GM23338 (cell line): Measurements from ENCODE around the gene SLC16A11. TPM values are rescaled to one million over a fixed set of nuclear protein-coding genes. Genes with fewer than 3 reads are reported as not detected.

Source experiments
- ATAC-seq: fragments of 200-7000 bp; cut with Tn5 transposase; 3 replicates; pipeline ENCODE4 v1.9.1; 2020
- DNase-seq: peaks from one replicate; pipeline ENCODE4 v3.0.0-alpha.2; 2015; ENCODE audit warnings: low spot score
- H2AFZ ChIP-seq: fragments of 200-600 bp; sonication (generic); 2 replicates; pipeline ENCODE4 v1.8.0; 2016; ENCODE audit warnings: antibody characterized with exemption, mild to moderate bottlenecking, moderate library complexity
- H3F3A ChIP-seq: fragments of 200-600 bp; sonication (generic); replicated peaks from 2 replicates; pipeline ENCODE4 v1.8.0; 2017; ENCODE audit warnings: antibody characterized with exemption, mixed run types, low read depth
- H3K27ac ChIP-seq: fragments of 200-600 bp; sonication (generic); 2 replicates; pipeline ENCODE4 v1.6.1; 2016; ENCODE audit warnings: low read depth
- H3K27me3 ChIP-seq: fragments of 200-600 bp; sonication (generic); 2 replicates; pipeline ENCODE4 v1.8.0; 2016; ENCODE audit warnings: mild to moderate bottlenecking, mixed run types, moderate library complexity; ENCODE audit not compliant: insufficient read depth
- H3K36me3 ChIP-seq: fragments of 200-600 bp; sonication (generic); 2 replicates; pipeline ENCODE4 v1.8.0; 2016; ENCODE audit warnings: mild to moderate bottlenecking; ENCODE audit not compliant: insufficient read depth
- H3K4me1 ChIP-seq: fragments of 200-600 bp; sonication (generic); 2 replicates; pipeline ENCODE4 v1.8.0; 2016; ENCODE audit warnings: mild to moderate bottlenecking, moderate library complexity; ENCODE audit not compliant: insufficient read depth
- H3K4me2 ChIP-seq: fragments of 200-600 bp; sonication (generic); 2 replicates; pipeline ENCODE4 v1.7.1; 2017; ENCODE audit warnings: mixed run types
- H3K4me3 ChIP-seq: fragments of 200-600 bp; sonication (generic); 2 replicates; pipeline ENCODE4 v1.6.1; 2016; ENCODE audit warnings: mixed run types
- H3K79me2 ChIP-seq: fragments of 200-600 bp; sonication (generic); replicated peaks from 2 replicates; pipeline ENCODE4 v1.8.0; 2017; ENCODE audit warnings: mild to moderate bottlenecking; ENCODE audit not compliant: insufficient read depth
- H3K9me2 ChIP-seq: fragments of 200-600 bp; sonication (generic); 2 replicates; pipeline ENCODE4 v1.8.0; 2017; ENCODE audit not compliant: insufficient read depth
- H4K20me1 ChIP-seq: fragments of 200-600 bp; sonication (generic); replicated peaks from 2 replicates; pipeline ENCODE4 v1.8.0; 2017; ENCODE audit warnings: mild to moderate bottlenecking; ENCODE audit not compliant: insufficient read depth
- H3K27ac Mint-ChIP-seq: 2 replicates; pipeline ENCODE4 v1.8.0; 2020; ENCODE audit warnings: inconsistent platforms, mild to moderate bottlenecking, moderate library complexity, mixed read lengths
- H3K27me3 Mint-ChIP-seq: 3 replicates; pipeline ENCODE4 v1.8.0; 2022; ENCODE audit warnings: low read depth, mild to moderate bottlenecking, moderate library complexity, mixed read lengths, inconsistent platforms; ENCODE audit not compliant: insufficient read depth, poor library complexity
- H3K36me3 Mint-ChIP-seq: 3 replicates; pipeline ENCODE4 v1.8.0; 2021; ENCODE audit warnings: low read depth, mild to moderate bottlenecking, inconsistent platforms, moderate library complexity, mixed read lengths
- H3K4me1 Mint-ChIP-seq: 3 replicates; pipeline ENCODE4 v1.8.0; 2020; ENCODE audit warnings: mild to moderate bottlenecking, inconsistent platforms, mixed read lengths
- H3K4me3 Mint-ChIP-seq: 3 replicates; pipeline ENCODE4 v1.8.0; 2021; ENCODE audit warnings: moderate library complexity, mild to moderate bottlenecking, inconsistent platforms, mixed read lengths
- H3K9me3 Mint-ChIP-seq: 3 replicates; pipeline ENCODE4 v1.8.0; 2020; ENCODE audit warnings: moderate library complexity, mild to moderate bottlenecking, inconsistent platforms, mixed read lengths
- CREB1 ChIP-seq: fragments of 250-450 bp; sonication (Bioruptor Pico); IDR thresholded peaks from 2 replicates; pipeline ENCODE4 v1.5.0; 2020; ENCODE audit warnings: low read depth, mild to moderate bottlenecking, moderate library complexity
- CTCF ChIP-seq, 2 experiments: fragments of 200-600 bp in 1 of 2; sonication (generic) in 1 of 2; conservative IDR thresholded peaks; 2 replicates each; pipeline versions ENCODE4 v1.5.1 to v1.6.1; 2016 to 2017; ENCODE audit warnings: antibody characterized with exemption in 2 of 2, low read depth in 2 of 2, mild to moderate bottlenecking in 2 of 2, moderate library complexity in 1 of 2
- ETS1 ChIP-seq: IDR thresholded peaks from 2 replicates; pipeline ENCODE4 v1.6.1; 2016; ENCODE audit warnings: antibody characterized with exemption
- EZH2 ChIP-seq: fragments of 200-600 bp; sonication (generic); IDR thresholded peaks from one replicate; pipeline ENCODE4 v1.8.0; 2017; ENCODE audit warnings: antibody characterized with exemption, mild to moderate bottlenecking, low read depth; ENCODE audit not compliant: unreplicated experiment
- JUNB ChIP-seq: IDR thresholded peaks from one replicate; pipeline ENCODE4 v1.6.1; 2016; ENCODE audit warnings: antibody characterized with exemption; ENCODE audit not compliant: unreplicated experiment
- NANOG ChIP-seq: IDR thresholded peaks from 2 replicates; pipeline ENCODE4 v1.6.1; 2016; ENCODE audit warnings: antibody characterized with exemption, borderline replicate concordance
- POLR2AphosphoS5 ChIP-seq: IDR thresholded peaks from 2 replicates; pipeline ENCODE4 v1.6.1; 2016; ENCODE audit warnings: antibody characterized with exemption, low read depth
- REST ChIP-seq: IDR thresholded peaks from one replicate; pipeline ENCODE4 v1.6.1; 2018; ENCODE audit warnings: antibody characterized with exemption; ENCODE audit not compliant: unreplicated experiment
- STAT1 ChIP-seq: IDR thresholded peaks from one replicate; pipeline ENCODE4 v1.6.1; 2016; ENCODE audit warnings: antibody characterized with exemption; ENCODE audit not compliant: unreplicated experiment
- ZNF462 ChIP-seq: fragments of 250-450 bp; sonication (Bioruptor Pico); IDR thresholded peaks from 2 replicates; pipeline ENCODE4 v1.5.0; 2020; ENCODE audit warnings: mild to moderate bottlenecking, moderate library complexity
- polyA plus RNA-seq: library from polyadenylated mRNA; unstranded; fragments of >200 nt; fragmentation: Nextera tagmentation; extraction: Ambion mirVana; gene quantifications from 2 replicates; pipeline ENCODE4 v1.2.1, GENCODE V29; 2016
- total RNA-seq: library from RNA; depleted of rRNA; stranded (reverse); fragments of >200 nt; shearing (Covaris generic); gene quantifications from 2 replicates; pipeline ENCODE4 v1.2.3, GENCODE V29; 2014

The SLC16A11 gene
- total and polyA plus RNA-seq, 2 experiments from 2014 or later = 0.42 to 0.68 TPM

GRCh38 chr17:7007143-7007542 is 36.7 kb downstream of the SLC16A11 start:
- Histone ChIP-seq H3K36me3 (no peaks in the 10 kb centered on the region), H3K27ac (no peak overlapping the region), H4K20me1 (peaks cover 13% of the 10 kb centered on the region; the same call in 1 of the 2 replicates), H3K27me3 (no peaks in the 10 kb centered on the region), H2AFZ (no peak overlapping the region), H3K79me2 (peaks cover 16% of the 10 kb centered on the region), H3F3A (0 out of 2 replicates have a peak, but pooled peaks cover 2% of the 10 kb centered on the region), H3K4me2 (no peak overlapping the region), H3K9me2 (no peaks in the 10 kb centered on the region), H3K4me3 (no peak overlapping the region), H3K4me1 (0 out of 2 replicates have a peak, but pooled peaks cover 4% of the 10 kb centered on the region)
- Mint-ChIP-seq H3K4me3 (no peak overlapping the region), H3K36me3 (peaks cover 7% of the 10 kb centered on the region; the same call in 2 of the 3 replicates), H3K27ac (no peak overlapping the region), H3K9me3 (no peaks in the 10 kb centered on the region; the same call in 2 of the 3 replicates), H3K4me1 (peaks cover 11% of the 10 kb centered on the region; the same call in 2 of the 3 replicates), H3K27me3 (peaks cover 7% of the 10 kb centered on the region)
- TF ChIP-seq STAT1 (no peak), REST (no peak), ZNF462 (no peak), CTCF (conservative IDR thresholded peaks at IDR 0.05; ENCODE audit: low read depth in 2 of 2) (no peak), NANOG (no peak), POLR2AphosphoS5 (no peak), CREB1 (no peak), ETS1 (no peak), EZH2 (no peak), JUNB (no peak)
- DNase-seq (peak; percentile 11), ATAC-seq (no peak)
